ENCODE measurements around the gene CRACR2B. TPM values are rescaled to one million over a fixed set of nuclear protein-coding genes. Genes with fewer than 3 reads are reported as not detected.

CRACR2B gene
- total and polyA plus RNA-seq, 10 of the 15 experiments (the other 5 are each of a cell fraction or from before 2014, with no cell fraction given), result 0.10 to 33.7 (median 12.7) TPM

- BruUV-seq (replicated peaks), result no TSS peak
- in situ Hi-C loops (cut with MboI), result no loop called here
- SMC1A ChIA-PET (ENCODE audit: uncharacterized antibody, unreplicated experiment), result no interaction called here
- H3K9ac ChIP-seq (ENCODE audit: control insufficient read depth, insufficient read depth, low read length), result peak overlapping the region; percentile 56
- FAIRE-seq (no peak), DNase-seq (ENCODE audit: low read depth, low spot score) (no peak), ATAC-seq (peak; percentile 52)
- H3K79me2 ChIP-seq (ENCODE audit: control insufficient read depth, insufficient read depth, low read length), result no peaks in the 10 kb centered on the region
- peak overlapping the region; percentile 63; the same call in 1 of the 2 replicates for H3K4me3 ChIP-seq
- H3K9me3 ChIP-seq (replicated peaks; ENCODE audit: control insufficient read depth, insufficient read depth, low read length), result no peaks in the 10 kb centered on the region
- H4K20me1 ChIP-seq (ENCODE audit: control insufficient read depth, insufficient read depth), result no peaks in the 10 kb centered on the region
- H2AFZ ChIP-seq (ENCODE audit: control insufficient read depth, low read depth, low read length), result no peak overlapping the region
- H3K27ac ChIP-seq (ENCODE audit: control insufficient read depth, insufficient read depth), result peak overlapping the region; percentile 11; the same call in 1 of the 2 replicates
- intact Hi-C loops (cut with micrococcal nuclease; ENCODE audit: unreplicated experiment), result no loop called here
- peaks cover 7% of the 10 kb centered on the region for H3K4me1 ChIP-seq (ENCODE audit: control insufficient read depth, insufficient read depth, low read length)
- H3K36me3 ChIP-seq (ENCODE audit: control insufficient read depth in 2 of 2, insufficient read depth in 2 of 2, low read length in 1 of 2), result peaks cover 0 to 9% of the 10 kb centered on the region in 2 experiments; a peak in 2 of 4 replicates
- 15% methylated on average over 31 of the region's 31 CpGs for WGBS (ENCODE audit: insufficient coverage, insufficient replicate concordance, low lambda C conversion rate, missing lambda C conversion rate)
- POLR2A ChIA-PET, result interaction anchor here (0.6 kb wide), 1 partner anchor 157 kb away, joined by 4 read pairs; no protein-coding TSS in a partner anchor
- RAD21 ChIA-PET (ENCODE audit: unreplicated experiment), result no interaction called here
- H3K4me2 ChIP-seq (ENCODE audit: control insufficient read depth, insufficient read depth), result peak overlapping the region; percentile 59
- CTCF ChIA-PET, result no interaction called here
- no peaks in the 10 kb centered on the region for H3K27me3 ChIP-seq (replicated peaks in 1 of 2; ENCODE audit: control insufficient read depth in 2 of 2, insufficient read depth in 2 of 2, low read length in 1 of 2)
- TF ChIP-seq ZZZ3 (IDR thresholded peaks at IDR 0.05; ENCODE audit: control insufficient read depth, insufficient read length, low read depth) (no peak), BHLHE40 (IDR thresholded peaks at IDR 0.05; ENCODE audit: borderline replicate concordance in 1 of 2, low read depth in 2 of 2, low read length in 1 of 2) (peak in 1 of 2 experiments; percentile 59; a peak in 2 of 4 replicates), NR2F1 (conservative IDR thresholded peaks at IDR 0.05) (peak; percentile 59; the same call in 1 of the 2 replicates), RFX5 (IDR thresholded peaks at IDR 0.05; ENCODE audit: low read depth, low read length) (no peak), ATF7 (IDR thresholded peaks at IDR 0.05; ENCODE audit: low read depth) (no peak), RELB (IDR thresholded peaks at IDR 0.05; ENCODE audit: low read depth) (no peak), NFIC (IDR thresholded peaks at IDR 0.05; ENCODE audit: low read depth, low read length) (no peak), TCF7 (IDR thresholded peaks at IDR 0.05; ENCODE audit: borderline replicate concordance) (no peak), POLR2A (IDR thresholded peaks at IDR 0.05; ENCODE audit: low read depth, low read length) (0 out of 2 replicates have a peak, but pooled peaks have one; percentile 6), ESRRA (IDR thresholded peaks at IDR 0.05; ENCODE audit: low read length) (peak; percentile 80; the same call in 1 of the 2 replicates), JUND (IDR thresholded peaks at IDR 0.05; ENCODE audit: low read depth, low read length) (no peak), TCF3 (IDR thresholded peaks at IDR 0.05; ENCODE audit: borderline replicate concordance, insufficient read depth, low read depth, low read length) (peak; percentile 88)
- TF ChIP-seq, protein P1, sequence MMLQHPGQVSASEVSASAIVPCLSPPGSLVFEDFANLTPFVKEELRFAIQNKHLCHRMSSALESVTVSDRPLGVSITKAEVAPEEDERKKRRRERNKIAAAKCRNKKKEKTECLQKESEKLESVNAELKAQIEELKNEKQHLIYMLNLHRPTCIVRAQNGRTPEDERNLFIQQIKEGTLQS (IDR thresholded peaks at IDR 0.05; ENCODE audit: borderline replicate concordance, extremely low read depth, low read depth, low read length), result no peak
- TF ChIP-seq, protein P2, sequence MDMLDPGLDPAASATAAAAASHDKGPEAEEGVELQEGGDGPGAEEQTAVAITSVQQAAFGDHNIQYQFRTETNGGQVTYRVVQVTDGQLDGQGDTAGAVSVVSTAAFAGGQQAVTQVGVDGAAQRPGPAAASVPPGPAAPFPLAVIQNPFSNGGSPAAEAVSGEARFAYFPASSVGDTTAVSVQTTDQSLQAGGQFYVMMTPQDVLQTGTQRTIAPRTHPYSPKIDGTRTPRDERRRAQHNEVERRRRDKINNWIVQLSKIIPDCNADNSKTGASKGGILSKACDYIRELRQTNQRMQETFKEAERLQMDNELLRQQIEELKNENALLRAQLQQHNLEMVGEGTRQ (IDR thresholded peaks at IDR 0.05; ENCODE audit: borderline replicate concordance, low read depth, low read length), result no peak
- TF ChIP-seq, protein P3, sequence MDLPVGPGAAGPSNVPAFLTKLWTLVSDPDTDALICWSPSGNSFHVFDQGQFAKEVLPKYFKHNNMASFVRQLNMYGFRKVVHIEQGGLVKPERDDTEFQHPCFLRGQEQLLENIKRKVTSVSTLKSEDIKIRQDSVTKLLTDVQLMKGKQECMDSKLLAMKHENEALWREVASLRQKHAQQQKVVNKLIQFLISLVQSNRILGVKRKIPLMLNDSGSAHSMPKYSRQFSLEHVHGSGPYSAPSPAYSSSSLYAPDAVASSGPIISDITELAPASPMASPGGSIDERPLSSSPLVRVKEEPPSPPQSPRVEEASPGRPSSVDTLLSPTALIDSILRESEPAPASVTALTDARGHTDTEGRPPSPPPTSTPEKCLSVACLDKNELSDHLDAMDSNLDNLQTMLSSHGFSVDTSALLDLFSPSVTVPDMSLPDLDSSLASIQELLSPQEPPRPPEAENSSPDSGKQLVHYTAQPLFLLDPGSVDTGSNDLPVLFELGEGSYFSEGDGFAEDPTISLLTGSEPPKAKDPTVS (IDR thresholded peaks at IDR 0.05; ENCODE audit: low read depth, low read length), result no peak
- TF ChIP-seq, protein P4, sequence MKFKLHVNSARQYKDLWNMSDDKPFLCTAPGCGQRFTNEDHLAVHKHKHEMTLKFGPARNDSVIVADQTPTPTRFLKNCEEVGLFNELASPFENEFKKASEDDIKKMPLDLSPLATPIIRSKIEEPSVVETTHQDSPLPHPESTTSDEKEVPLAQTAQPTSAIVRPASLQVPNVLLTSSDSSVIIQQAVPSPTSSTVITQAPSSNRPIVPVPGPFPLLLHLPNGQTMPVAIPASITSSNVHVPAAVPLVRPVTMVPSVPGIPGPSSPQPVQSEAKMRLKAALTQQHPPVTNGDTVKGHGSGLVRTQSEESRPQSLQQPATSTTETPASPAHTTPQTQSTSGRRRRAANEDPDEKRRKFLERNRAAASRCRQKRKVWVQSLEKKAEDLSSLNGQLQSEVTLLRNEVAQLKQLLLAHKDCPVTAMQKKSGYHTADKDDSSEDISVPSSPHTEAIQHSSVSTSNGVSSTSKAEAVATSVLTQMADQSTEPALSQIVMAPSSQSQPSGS (IDR thresholded peaks at IDR 0.05; ENCODE audit: low read length), result no peak
Measured at GRCh38 chr11:788953-789940, 38.5 kb upstream of the CRACR2B start.
